AG09309 (cell line): ENCODE results near the gene MYH13.

ENCODE experiments used
- DNase-seq: peaks from one replicate; pipeline ENCODE4 v3.0.0-alpha.2; 2010; ENCODE audit warnings: low read depth
- H3K4me3 ChIP-seq: 2 replicates; pipeline ENCODE4 v1.5.1; 2011; ENCODE audit warnings: mild to moderate bottlenecking, low read depth, low read length, moderate library complexity; ENCODE audit not compliant: control insufficient read depth
- TF ChIP-seq, protein P1 (sequence below): IDR thresholded peaks from 2 replicates; pipeline ENCODE4 v1.5.1; 2011; ENCODE audit warnings: mild to moderate bottlenecking, low read depth, low read length, inconsistent platforms; ENCODE audit not compliant: insufficient read depth, control insufficient read depth; ENCODE audit errors: missing control alignments

Gene MYH13

GRCh38 chr17:10311131-10311530 lies 61.7 kb downstream of the MYH13 start:
- no peak for DNase-seq
- TF ChIP-seq, protein P1, sequence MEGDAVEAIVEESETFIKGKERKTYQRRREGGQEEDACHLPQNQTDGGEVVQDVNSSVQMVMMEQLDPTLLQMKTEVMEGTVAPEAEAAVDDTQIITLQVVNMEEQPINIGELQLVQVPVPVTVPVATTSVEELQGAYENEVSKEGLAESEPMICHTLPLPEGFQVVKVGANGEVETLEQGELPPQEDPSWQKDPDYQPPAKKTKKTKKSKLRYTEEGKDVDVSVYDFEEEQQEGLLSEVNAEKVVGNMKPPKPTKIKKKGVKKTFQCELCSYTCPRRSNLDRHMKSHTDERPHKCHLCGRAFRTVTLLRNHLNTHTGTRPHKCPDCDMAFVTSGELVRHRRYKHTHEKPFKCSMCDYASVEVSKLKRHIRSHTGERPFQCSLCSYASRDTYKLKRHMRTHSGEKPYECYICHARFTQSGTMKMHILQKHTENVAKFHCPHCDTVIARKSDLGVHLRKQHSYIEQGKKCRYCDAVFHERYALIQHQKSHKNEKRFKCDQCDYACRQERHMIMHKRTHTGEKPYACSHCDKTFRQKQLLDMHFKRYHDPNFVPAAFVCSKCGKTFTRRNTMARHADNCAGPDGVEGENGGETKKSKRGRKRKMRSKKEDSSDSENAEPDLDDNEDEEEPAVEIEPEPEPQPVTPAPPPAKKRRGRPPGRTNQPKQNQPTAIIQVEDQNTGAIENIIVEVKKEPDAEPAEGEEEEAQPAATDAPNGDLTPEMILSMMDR, result no peak
- H3K4me3 ChIP-seq, result no peak overlapping the region

DNA sequence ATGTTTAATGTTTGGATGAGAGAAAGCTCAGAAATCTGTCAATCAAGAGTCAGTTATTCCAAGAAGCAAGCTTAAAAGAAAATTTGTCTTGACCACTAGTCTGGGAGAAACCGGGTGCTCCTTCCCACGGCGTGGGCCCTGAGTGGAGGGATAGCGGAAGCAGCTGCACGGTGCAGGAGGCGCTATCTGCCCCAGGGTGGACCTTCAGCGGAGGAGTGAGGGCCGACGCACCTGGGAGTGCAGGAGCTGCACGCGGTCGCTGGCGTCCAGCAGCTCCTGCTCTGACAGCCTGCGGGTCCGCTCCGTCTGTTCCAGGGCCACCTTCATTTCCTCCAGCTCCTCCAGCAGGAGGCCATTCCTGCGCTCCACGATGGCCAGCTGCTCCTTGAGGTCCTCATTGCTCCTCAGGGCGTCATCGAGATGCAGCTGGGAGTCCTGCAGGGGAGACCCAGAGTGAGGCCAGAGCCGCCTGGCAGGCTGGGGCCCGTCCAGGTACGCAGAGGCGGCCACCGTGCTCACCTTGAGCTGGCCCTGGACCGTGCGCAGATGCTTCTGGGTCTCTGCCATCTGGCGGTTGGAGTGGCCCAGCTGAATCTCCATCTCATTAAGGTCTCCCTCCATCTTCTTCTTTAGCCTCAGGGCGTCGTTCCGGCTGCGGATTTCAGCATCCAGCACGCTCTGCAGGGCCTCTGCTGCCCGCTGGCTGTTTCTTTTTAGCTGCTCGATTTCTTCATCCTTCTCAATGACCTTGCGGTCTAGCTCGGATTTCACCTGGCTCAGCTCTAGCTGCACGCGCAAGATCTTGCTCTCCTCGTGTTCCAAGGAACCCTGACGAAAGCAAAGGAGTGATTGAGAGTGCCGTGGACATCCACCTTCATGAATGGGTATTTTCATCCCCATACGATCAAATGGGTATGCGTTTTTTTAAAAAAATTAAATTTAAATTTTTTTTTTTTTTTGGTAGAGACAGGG lies 63.5 kb downstream of the MYH13 start:
- DNase-seq, result no peak
- H3K4me3 ChIP-seq, result no peak overlapping the region
- TF ChIP-seq, protein P1, result no peak

DNA sequence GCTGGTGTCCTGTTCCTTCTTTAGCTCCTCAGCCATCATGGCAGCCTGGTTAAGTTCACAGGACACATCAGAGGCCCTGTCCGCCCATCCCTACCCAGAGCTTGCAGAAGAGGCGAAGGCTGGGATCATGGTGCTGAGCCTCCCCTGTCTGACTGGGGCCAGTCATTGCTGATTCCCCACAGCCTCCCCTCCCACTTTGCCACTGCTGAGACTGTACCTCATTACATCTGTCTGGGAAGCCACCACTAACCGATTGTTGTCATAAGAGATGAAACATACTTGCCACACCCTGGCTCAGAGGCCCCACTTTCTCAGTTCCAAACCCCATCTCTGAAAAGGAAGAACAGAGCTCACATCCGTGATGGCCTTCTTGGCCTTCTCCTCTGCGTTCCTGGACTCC lies 66.2 kb downstream of the MYH13 start:
- DNase-seq, result no peak
- TF ChIP-seq, protein P1, result no peak
- no peak overlapping the region for H3K4me3 ChIP-seq

DNA sequence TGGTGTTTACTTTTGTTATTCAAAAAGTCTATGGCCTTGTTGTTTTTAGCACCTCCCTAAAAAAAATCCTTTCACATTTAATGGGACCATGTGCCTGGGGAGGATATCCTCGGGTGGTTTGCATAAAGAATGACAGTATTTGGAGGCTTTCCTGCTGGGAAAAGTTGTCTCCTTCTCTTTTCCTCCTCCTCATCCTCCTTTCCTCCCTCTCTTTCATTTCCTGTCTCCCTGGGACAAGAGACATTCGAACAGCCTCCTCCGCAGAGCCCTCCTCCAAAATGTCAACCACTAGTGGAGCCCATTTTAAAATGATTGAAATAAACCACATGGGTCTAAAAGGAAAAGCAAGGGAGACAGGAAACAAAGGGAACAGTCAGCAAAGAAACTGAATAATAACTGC lies 67.4 kb downstream of the MYH13 start:
- no peak overlapping the region for H3K4me3 ChIP-seq
- DNase-seq, result no peak
- TF ChIP-seq, protein P1, result no peak

DNA sequence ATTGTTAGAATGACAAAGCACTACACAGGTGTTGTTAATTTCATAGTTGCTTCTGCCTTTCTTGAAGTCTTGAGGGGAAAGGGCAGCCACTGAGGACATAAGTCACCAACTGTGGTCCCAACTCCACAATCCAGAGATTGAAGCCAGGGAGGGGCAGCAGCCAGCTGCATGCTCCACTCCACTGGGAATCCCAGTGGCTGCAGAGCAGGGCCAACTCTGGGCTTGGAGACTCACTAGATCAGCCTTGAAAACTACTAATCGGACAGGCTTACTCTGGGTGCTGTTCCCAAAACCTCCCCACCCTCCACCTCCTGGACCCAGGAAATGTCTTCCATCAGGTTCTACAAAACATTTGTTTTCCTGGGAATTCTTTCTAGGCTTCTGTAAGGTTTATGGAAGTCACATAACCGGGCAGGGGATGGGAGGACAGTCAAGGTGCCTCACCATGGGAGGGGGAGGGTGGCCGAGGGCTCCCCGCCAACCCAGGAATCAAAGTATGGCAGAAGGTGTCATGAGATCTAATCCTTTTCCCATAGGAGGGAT lies 68.0 kb downstream of the MYH13 start:
- DNase-seq, result no peak
- H3K4me3 ChIP-seq, result no peak overlapping the region
- TF ChIP-seq, protein P1, result no peak

- TF ChIP-seq, protein P1, result no peak
- no peak overlapping the region for H3K4me3 ChIP-seq
- DNase-seq, result no peak
Observed at GRCh38 chr17:10297691-10298090, 75.1 kb downstream of the MYH13 start.
